Measurements from ENCODE around the gene TRABD2A.

GRCh38 chr2:84850471-84850870 is 30.4 kb downstream of the TRABD2A start:
- no peak for TF ChIP-seq CTCF (IDR thresholded peaks at IDR 0.05; ENCODE audit: low read depth, low read length)
- TF ChIP-seq POLR2A (IDR thresholded peaks at IDR 0.05; ENCODE audit: extremely low read depth, insufficient read length) = no peak
